Activated CD4-positive, alpha-beta T cell treated with anti-CD3 and anti-CD28 coated beads for 48 hours (primary cell): Measurements from ENCODE around the gene ZNF222.

ENCODE experiments used
- DNase-seq: peaks from one replicate; pipeline ENCODE4 v3.0.0-alpha.2; 2020

Gene ZNF222

DNA sequence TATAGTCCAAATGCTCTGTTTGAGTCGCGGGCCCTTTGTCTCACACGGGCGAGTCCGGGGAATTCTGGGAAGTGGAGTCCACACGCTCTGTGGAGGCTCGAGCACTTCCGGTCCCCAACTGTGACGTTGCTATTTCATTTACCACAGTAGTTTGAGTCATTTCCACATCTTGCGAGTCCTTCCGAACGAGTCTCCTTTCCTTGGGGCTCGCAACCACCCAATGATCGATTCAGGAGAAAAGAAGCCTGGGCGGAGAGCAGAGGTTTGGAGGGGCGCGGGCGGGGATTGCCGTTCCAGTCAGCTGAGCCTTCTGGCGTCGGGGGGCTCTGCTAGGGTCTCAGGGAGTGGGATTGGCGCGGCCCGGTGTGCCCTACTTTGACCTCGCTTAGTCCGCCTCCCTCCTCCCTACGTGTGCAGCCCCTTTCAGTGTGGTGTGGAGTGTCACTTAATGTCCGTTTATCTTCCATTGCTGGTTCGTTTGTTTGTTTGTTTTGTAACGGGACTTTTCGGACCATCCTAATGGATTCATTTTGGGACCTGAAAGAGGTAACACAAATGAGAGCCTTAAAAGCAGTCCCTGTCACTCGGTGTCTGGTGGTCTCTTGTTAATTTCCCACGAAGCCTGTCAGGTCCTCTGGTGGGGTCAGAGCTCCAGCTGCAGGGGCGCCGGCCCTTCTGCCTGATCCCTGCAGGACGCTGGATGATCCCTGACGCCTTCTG is at the start of gene ZNF222:
ZNF222 (plus strand) TSS at position 163 of the 720 bp plus-strand sequence; CDS start at position 221, 58 bp downstream.
- peak; percentile 85 for DNase-seq

DNA sequence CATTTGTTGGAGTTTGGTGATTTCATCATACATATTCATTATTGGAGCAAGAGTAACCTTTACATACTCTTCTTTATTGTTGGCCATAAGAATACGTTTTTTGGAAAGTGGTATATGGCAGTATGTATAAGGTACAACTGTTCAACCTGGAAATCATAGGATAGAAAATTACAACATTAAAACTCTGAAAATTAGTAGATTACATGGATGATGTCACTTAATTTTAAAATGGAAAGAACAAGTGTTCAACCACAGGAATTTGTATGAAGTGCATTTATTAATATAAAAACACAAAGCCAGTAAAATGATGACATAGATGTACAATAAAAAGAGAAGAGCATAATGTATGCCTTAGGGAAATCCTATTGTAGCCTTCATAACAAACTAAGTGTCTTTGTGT is 48.4 kb upstream of the ZNF222 start:
- DNase-seq: no peak

- DNase-seq: no peak
Measured at GRCh38 chr19:43983544-43983911, 41.7 kb upstream of the ZNF222 start.

DNA sequence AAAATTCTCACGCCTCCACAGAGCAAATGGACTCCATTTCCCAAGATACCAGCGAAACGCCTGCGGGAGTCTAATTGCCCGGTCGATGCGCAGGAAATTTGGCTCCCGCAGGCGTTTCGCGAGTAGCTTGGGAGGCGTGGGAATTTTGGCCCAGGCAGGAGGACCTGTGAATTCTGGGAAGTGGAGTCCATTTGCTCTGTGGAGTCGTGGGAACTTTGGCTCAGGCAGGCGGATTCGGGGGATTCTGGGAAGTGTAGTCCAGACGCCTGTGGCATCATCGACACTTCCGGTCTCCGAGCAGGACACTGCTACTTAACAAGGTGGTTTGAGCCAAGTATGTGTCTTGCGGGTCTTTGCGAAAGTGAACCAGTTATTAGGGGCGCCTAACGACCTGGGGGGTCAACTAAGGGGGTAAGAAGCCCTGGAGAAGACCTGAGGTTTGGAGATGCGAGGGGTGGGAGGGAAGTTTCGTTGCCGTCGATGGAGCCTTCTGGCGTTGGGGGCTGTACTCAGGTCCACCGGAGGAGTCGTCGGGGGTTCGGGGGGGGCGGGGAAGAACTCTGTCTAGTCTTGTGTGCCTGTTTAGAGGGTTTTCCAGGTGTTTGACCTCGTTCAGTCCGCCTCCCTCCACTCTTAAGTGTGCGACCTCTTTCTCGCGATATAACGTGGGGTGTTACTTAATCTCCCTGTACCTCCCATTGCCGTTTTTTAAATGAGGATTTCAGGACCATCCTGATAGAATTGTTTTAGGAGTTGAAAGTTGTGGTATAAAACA is 41.1 kb upstream of the ZNF222 start, which contains the start of gene ZNF155:
ZNF155 (plus strand) TSS at position 277 of the 775 bp plus-strand sequence. CDS start 4,356 bp downstream, outside the sequence.
- DNase-seq: peak; percentile 78

GRCh38 chr19:43984687-43985000 is 40.5 kb upstream of the ZNF222 start:
- no peak for DNase-seq

DNA sequence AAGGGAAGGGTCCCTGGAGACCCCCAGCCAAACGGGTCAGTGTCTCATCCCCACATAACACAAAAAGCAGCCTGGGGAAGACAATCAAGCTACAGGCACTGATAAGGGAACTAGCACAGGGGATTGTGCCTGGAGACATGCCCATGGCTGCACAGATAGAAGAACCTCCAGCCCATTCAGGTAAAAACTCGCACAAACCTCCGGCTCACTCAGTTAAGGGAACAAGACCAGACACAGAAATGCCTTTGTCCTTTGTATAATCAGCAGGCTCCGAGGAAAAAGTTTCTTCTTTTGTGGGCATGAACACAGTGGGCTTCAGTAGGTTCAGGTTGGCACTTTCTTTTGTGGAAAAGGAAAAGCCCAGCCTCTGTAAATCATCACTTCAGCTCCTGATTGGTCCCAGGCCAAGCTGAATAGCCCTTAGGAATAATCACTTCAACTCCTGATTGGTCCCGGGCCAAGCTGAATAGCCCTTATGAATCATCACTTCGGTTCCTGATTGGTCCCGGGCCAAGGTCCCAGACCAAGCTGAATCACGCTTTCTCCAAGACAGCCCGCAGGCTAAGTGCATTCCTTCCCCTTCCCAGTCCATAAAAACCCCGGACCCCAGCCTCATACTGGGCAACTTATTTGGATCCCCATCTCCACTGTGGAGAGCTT is 27.4 kb upstream of the ZNF222 start:
- DNase-seq: no peak

DNA sequence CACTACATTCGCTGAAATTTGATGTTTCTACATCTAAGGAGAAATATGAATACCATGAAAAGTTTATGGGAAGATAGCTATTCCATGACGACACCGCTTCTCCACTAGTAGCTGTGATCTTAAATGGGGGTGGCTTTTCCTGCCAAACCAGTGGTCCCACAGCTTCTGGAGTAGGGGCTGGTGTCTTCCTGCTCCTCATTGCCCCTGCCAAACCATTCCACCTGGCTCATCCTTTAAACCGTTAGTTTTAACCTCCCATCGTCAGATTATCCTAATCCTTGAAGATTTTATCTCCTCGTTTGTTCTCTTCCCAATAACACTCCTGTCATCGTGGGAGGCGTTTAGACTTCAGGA is 23.0 kb upstream of the ZNF222 start:
- no peak for DNase-seq

GRCh38 chr19:44002566-44003460 is 22.4 kb upstream of the ZNF222 start, which contains the start of gene ZNF230:
TSS of gene ZNF230 (plus strand) at chr19:44002957. CDS start at chr19:44007079, 4,122 bp downstream.
- peak; percentile 86 for DNase-seq

- DNase-seq: peak; percentile 15
Measured at GRCh38 chr19:44003461-44004009, 21.6 kb upstream of the ZNF222 start.

DNA sequence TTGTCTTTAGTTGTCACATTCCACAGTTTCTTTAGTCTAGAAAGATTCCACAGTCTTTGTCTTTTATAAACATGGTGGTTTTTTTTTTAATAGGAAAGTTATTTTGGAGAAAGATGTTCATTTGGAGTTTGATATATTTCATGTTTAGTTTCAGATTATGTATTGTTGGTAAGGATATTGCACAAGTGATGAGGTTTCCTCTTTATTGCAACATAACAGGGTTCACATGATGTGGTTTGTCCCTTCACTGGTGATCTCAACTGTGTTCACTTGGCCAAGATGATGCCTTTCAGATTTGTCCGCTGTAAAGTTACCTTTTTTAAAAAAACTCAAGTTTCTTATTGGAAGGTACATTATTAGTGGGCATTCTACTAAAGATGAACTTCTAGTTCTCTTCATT is 19.2 kb upstream of the ZNF222 start:
- no peak for DNase-seq

GRCh38 chr19:44007473-44007872 is 17.7 kb upstream of the ZNF222 start:
- no peak for DNase-seq

DNA sequence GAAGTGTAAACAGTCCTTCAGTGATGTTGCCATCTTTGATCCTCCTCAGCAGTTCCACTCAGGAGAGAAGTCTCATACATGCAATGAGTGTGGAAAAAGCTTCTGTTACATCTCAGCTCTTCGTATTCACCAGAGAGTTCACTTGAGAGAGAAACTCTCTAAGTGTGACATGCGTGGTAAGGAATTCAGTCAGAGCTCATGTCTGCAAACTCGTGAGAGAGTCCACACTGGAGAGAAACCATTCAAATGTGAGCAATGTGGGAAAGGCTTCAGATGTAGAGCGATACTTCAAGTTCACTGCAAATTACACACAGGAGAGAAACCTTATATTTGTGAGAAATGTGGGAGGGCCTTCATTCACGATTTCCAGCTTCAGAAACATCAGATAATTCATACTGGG is 14.7 kb upstream of the ZNF222 start:
- no peak for DNase-seq

DNA sequence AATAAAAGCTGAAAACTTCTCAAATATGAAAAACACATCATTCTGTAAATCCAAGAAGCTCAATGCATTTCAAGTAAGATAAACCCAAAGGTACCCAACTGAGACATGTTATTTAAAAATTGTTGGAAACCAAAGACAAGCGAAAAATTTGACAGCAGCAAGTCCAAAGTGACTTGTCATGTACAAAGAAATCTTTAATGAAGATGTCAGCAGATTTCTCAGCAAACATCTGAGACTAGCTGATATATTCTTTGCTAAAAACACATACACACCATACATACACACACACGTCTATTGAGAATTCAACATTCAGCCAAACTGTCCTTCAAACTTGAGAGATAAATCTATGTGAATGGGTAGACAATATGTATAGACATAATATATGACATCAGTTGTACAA is 5.7 kb upstream of the ZNF222 start:
- DNase-seq: no peak

DNA sequence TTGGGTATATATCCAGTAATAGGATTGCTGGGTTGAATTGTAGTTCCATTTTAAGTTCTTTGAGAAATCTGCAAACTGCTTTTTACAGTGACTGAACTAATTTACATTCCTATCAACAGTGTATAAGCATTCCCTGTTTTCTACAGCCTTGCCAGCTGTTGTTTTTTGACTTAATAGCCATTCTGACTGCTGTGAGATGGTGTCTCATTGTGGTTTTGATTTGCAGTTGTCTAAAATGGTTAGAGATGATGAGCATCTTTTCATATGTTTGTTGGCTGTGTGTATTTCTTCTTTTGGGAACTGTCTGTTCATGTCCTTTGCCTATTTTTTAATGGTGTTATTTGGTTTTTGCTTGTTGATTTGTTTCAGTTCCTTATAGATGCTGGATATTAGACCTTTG is 4.0 kb upstream of the ZNF222 start:
- DNase-seq: no peak

GRCh38 chr19:44024900-44025216 is 321 bp upstream of the ZNF222 start:
- DNase-seq: no peak

- no peak for DNase-seq
Measured at GRCh38 chr19:44026622-44027021, 1.4 kb downstream of the ZNF222 start.

DNA sequence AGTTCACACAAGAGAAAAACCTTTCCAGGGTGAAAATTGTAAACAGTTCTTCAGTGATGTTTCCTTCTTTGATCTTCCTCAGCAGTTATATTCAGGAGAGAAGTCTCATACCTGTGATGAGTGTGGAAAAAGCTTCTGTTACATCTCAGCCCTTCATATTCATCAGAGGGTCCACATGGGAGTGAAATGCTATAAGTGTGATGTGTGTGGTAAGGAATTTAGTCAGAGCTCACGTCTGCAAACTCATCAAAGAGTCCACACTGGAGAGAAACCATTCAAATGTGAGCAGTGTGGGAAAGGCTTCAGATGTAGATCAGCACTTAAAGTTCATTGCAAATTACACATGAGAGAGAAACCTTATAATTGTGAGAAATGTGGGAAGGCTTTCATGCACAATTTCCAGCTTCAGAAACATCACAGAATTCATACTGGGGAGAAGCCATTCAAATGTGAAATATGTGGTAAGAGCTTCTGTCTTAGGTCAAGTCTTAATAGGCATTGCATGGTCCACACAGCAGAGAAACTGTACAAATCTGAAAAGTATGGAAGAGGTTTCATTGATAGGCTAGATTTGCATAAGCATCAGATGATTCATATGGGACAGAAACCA is 6.9 kb downstream of the ZNF222 start:
- no peak for DNase-seq

DNA sequence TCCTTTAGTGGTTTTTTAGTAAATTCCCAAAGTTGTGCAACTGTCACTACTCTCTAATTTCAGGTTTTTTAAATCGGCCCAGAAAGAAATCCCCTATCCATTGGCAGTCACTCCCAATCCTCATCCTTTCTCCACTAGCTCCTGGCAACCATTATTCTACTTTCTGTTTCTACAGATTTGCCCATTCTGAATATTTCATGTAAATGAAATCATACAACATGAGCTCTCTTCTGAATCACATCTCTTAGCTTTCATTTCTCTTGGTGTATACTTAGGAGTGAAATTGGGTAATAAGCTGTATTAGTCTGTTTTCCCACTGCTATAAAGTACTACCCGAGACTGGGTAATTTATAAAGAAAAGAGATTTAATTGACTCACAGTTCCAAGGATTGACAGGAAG is 17.0 kb downstream of the ZNF222 start:
- no peak for DNase-seq

DNA sequence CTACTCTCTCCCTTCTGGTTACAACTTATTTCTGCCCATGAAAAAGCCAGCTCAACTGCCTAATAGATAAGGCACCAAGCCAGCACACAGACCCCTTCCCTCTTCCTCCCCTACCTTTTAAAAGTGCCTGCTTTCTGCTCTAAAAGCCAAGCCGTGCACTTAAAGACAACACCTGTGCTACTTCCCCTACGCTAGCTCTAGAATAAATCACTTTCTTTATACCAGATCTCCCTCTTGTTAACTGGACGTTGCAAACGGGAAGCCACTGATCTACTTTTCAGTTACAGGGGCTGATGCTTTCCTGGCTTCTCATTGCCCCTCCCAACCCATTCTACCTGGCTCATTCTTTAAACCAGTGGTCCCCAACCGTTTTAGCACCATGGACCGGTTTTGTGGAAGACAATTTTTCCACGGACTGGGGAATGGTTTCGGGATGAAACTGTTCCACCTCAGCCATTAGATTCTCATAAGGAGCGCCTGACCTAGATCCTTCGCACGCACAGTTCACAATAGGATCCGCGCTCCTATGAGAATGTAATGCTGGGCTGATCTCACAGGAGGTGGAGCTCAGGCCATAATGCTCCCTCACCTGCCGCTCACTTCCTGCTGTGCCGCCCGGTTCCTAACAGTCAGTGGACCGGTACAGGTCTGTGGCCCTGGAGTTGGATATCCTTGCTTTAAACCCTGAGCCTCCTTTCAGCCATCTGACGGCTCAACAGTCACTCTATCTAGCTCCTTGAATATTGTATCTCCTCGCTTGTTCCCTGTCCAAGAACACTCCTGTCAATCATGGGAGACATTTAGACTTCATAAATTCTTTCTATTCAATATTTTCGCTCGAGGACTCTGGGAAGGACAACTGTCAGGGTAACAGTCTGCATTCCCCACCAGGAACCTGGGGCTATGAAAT is 25.8 kb downstream of the ZNF222 start:
- peak; percentile 41 for DNase-seq

DNA sequence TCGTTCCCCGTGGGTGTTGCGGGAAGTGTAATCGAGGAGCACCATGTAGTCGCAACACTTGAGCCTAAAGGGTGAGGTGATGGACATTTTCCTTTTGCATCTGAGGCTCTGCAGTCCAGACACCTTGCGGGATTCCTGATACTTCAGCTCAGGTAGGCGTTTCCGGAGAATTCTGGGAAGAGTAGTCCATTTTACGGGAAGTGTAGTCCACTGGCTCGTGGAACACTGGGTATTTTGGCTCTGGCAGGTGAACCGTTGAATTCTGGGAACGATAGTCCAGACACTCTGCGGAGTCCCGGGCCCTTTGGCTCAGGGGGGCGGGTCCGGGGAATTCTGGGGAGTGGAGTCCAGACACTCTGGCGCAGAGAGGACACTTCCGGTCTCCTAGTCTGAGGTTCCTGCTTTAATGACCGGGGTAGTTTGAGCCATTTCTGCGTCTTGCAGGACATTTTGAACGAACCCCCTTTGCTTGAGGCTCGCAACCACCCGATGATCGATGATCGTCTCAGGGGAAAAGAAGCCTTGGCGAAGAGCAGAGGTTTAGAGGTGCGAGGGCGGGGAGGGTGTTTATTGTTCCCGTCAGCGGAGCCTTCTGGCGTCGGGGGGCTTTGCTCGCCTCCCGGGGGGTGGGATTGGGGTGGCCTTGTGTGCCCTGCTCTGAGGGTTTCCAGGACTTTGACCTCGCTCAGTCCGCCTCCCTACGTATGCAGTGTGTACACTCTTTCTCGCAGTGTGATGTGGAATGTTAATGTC is 26.6 kb downstream of the ZNF222 start, which contains the start of gene ZNF223:
ZNF223 (plus strand) TSS at position 387 of the 753 bp plus-strand sequence. CDS start 3,141 bp downstream, outside the sequence.
- DNase-seq: peak; percentile 71
